IPS-NIHi7 (cell line): Measurements from ENCODE around the gene FIBP.
"Not testable (repeated sequence)": the region's sequence is repeated elsewhere in the genome, so short reads cannot be mapped to it uniquely, and the experiment has no call there.

Experiments
- DNase-seq: peaks from one replicate; pipeline ENCODE4 v3.0.0; 2012; ENCODE audit warnings: mixed read lengths; ENCODE audit errors: extremely low spot score

FIBP gene

GRCh38 chr11:65849366-65849765 lies 38.9 kb downstream of the FIBP start:
- no peak for DNase-seq

GRCh38 chr11:65848693-65849092 lies 39.6 kb downstream of the FIBP start:
- DNase-seq, result not testable (repeated sequence)

GRCh38 chr11:65847746-65848145 lies 40.5 kb downstream of the FIBP start:
- no peak for DNase-seq

GRCh38 chr11:65844231-65844872 lies 43.9 kb downstream of the FIBP start:
- no peak for DNase-seq

GRCh38 chr11:65843811-65844210 lies 44.5 kb downstream of the FIBP start:
- no peak for DNase-seq

GRCh38 chr11:65842144-65842543 lies 46.1 kb downstream of the FIBP start:
- no peak for DNase-seq

- DNase-seq, result no peak
These were observed 54.1 kb downstream of the FIBP start for GRCh38 chr11:65834202-65834601.
